ENCODE results near the gene HS3ST3A1. TPM values are rescaled to one million over a fixed set of nuclear protein-coding genes. Genes with fewer than 3 reads are reported as not detected.

Gene HS3ST3A1
- total and polyA plus RNA-seq, 2 of the 8 experiments (the other 6 are each of a cell fraction or from before 2014, with no cell fraction given) = 5.4 to 5.7 TPM

GRCh38 chr17:13537871-13538643, 63.7 kb downstream of the HS3ST3A1 start (continued):
- TF ChIP-seq EP300 (IDR thresholded peaks at IDR 0.05; ENCODE audit: borderline replicate concordance in 1 of 2, low read depth in 2 of 2, low read length in 2 of 2) (no peak), NANOG (IDR thresholded peaks at IDR 0.05; ENCODE audit: insufficient read depth, low read depth, low read length, poor library complexity, severe bottlenecking) (no peak), RXRA (IDR thresholded peaks at IDR 0.05; ENCODE audit: insufficient read depth, low read depth, low read length) (no peak), GABPA (IDR thresholded peaks at IDR 0.05; ENCODE audit: borderline replicate concordance, insufficient read depth, low read length) (no peak)
